ENCODE measurements around the gene PSIP1.

Gene PSIP1

DNA sequence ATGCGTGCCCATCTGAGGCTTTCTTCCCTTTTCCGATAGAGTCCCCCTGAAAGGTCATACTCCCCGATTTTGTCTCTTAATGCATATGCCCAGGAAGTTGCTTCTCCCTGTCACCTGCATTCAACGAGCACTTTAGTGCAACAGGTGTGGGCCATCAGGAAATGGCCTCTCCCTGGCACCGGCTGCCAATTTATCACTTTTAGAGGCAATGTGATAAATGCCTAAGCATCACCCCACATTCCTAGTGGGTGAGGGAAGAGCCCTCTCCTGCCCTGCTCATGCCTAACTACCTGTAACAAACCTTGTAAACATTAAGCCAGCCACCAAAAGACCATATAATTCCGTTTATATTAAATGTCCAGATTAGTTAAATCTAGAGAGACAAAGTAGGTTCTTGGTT is 89.2 kb downstream of the PSIP1 start:
- Histone ChIP-seq H4K20me1 (ENCODE audit: insufficient read depth) (no peaks in the 10 kb centered on the region), H3K4me1 (ENCODE audit: low read depth, poor library complexity, severe bottlenecking) (peaks cover 31% of the 10 kb centered on the region), H3K4me3 (IDR thresholded peaks at IDR 0.05; ENCODE audit: insufficient read depth, low read depth, low read length) (no peak overlapping the region), H3K27me3 (ENCODE audit: insufficient read depth, low read depth) (no peaks in the 10 kb centered on the region), H3K27ac (no peak overlapping the region), H3K36me3 (ENCODE audit: insufficient read depth) (0 out of 2 replicates have a peak, but pooled peaks cover 15% of the 10 kb centered on the region), H3K79me2 (ENCODE audit: insufficient read depth, low read depth) (peaks cover 35% of the 10 kb centered on the region; the same call in 1 of the 2 replicates), H3K4me2 (no peak overlapping the region), H2AFZ (ENCODE audit: low read depth) (0 out of 2 replicates have a peak overlapping the region, but pooled peaks have one; percentile 74), H3K9ac (no peak overlapping the region)
- TF ChIP-seq, protein P1, sequence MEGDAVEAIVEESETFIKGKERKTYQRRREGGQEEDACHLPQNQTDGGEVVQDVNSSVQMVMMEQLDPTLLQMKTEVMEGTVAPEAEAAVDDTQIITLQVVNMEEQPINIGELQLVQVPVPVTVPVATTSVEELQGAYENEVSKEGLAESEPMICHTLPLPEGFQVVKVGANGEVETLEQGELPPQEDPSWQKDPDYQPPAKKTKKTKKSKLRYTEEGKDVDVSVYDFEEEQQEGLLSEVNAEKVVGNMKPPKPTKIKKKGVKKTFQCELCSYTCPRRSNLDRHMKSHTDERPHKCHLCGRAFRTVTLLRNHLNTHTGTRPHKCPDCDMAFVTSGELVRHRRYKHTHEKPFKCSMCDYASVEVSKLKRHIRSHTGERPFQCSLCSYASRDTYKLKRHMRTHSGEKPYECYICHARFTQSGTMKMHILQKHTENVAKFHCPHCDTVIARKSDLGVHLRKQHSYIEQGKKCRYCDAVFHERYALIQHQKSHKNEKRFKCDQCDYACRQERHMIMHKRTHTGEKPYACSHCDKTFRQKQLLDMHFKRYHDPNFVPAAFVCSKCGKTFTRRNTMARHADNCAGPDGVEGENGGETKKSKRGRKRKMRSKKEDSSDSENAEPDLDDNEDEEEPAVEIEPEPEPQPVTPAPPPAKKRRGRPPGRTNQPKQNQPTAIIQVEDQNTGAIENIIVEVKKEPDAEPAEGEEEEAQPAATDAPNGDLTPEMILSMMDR (conservative IDR thresholded peaks at IDR 0.05; ENCODE audit: low read depth, low read length), result no peak

DNA sequence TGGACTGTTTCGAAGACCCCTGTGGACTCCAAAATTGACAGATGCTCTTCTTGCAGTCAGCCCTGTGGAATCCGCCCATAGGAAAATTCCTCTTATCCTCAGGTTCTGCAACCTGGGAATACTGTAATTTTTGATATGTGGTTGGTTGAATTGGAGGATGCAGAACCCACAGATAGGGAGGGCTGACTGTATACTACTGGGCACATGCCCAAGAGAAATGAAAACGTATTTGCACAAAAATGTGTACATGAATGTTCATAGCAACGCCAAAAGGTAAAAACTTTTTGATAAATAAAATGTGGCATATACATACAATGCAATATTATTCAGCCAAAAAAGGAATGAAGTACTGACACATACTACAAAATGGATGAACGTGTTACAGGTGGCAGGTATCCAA is 90.0 kb downstream of the PSIP1 start:
- no peak overlapping the region for H3K9ac ChIP-seq
- peaks cover 28% of the 10 kb centered on the region; the same call in 1 of the 2 replicates for H3K79me2 ChIP-seq (ENCODE audit: insufficient read depth, low read depth)
- no peak overlapping the region for H2AFZ ChIP-seq (ENCODE audit: low read depth)
- H3K36me3 ChIP-seq (ENCODE audit: insufficient read depth), result 0 out of 2 replicates have a peak, but pooled peaks cover 10% of the 10 kb centered on the region
- TF ChIP-seq, protein P1 (conservative IDR thresholded peaks at IDR 0.05; ENCODE audit: low read depth, low read length), result no peak
- H3K4me1 ChIP-seq (ENCODE audit: low read depth, poor library complexity, severe bottlenecking), result peaks cover 23% of the 10 kb centered on the region
- no peak overlapping the region for H3K27ac ChIP-seq
- H3K27me3 ChIP-seq (ENCODE audit: insufficient read depth, low read depth), result no peaks in the 10 kb centered on the region
- H3K4me3 ChIP-seq (IDR thresholded peaks at IDR 0.05; ENCODE audit: insufficient read depth, low read depth, low read length), result no peak overlapping the region
- no peak overlapping the region for H3K4me2 ChIP-seq
- no peaks in the 10 kb centered on the region for H4K20me1 ChIP-seq (ENCODE audit: insufficient read depth)

DNA sequence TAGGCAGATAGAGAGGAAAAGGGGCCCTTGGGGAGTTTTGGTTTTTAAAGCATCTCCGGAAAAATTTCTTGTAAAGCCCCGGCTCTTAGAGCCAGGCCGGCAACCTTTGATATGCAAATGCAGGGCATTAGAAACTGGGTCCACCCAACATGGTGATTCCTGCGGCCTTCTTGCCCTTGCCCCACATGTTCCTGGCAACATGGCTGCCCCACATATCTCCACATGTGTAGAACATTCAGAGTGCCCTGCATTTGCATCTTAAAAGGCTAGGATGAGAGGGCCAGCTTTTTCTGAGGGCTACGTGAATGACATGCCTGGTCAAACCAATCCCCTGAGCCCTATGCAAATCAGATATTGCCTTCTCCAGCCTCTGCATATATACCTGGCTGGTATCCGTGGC is 93.1 kb downstream of the PSIP1 start:
- no peak overlapping the region for H3K4me3 ChIP-seq (IDR thresholded peaks at IDR 0.05; ENCODE audit: insufficient read depth, low read depth, low read length)
- H3K27ac ChIP-seq, result no peak overlapping the region
- H3K9ac ChIP-seq, result no peak overlapping the region
- no peaks in the 10 kb centered on the region for H3K79me2 ChIP-seq (ENCODE audit: insufficient read depth, low read depth)
- H3K36me3 ChIP-seq (ENCODE audit: insufficient read depth), result no peaks in the 10 kb centered on the region
- H2AFZ ChIP-seq (ENCODE audit: low read depth), result no peak overlapping the region
- no peak overlapping the region for H3K4me2 ChIP-seq
- TF ChIP-seq, protein P1 (conservative IDR thresholded peaks at IDR 0.05; ENCODE audit: low read depth, low read length), result no peak
- peaks cover 6% of the 10 kb centered on the region for H3K4me1 ChIP-seq (ENCODE audit: low read depth, poor library complexity, severe bottlenecking)
- H4K20me1 ChIP-seq (ENCODE audit: insufficient read depth), result no peaks in the 10 kb centered on the region
- no peaks in the 10 kb centered on the region for H3K27me3 ChIP-seq (ENCODE audit: insufficient read depth, low read depth)

DNA sequence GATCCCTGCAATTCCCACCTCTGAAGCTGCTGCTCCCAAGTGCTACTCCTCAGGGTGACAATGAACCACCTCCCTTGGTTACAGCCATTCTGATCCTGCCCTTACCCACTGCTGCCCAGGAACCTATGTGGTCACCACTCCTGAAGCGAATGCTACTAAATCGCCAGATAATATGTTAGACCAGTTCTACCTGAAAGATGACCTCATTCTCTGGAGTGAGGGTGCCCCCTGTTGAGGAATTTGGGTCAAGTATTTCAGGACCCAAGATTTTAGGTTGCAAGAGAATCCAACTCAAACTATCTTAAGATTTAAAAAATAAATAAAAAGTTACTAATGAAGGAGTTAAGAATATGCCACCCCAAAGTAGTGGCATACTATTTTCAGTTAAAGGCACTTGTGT is 93.9 kb downstream of the PSIP1 start:
- H2AFZ ChIP-seq (ENCODE audit: low read depth), result no peak overlapping the region
- no peak overlapping the region for H3K4me2 ChIP-seq
- no peaks in the 10 kb centered on the region for H4K20me1 ChIP-seq (ENCODE audit: insufficient read depth)
- H3K27ac ChIP-seq, result no peak overlapping the region
- no peaks in the 10 kb centered on the region for H3K36me3 ChIP-seq (ENCODE audit: insufficient read depth)
- H3K9ac ChIP-seq, result no peak overlapping the region
- TF ChIP-seq, protein P1 (conservative IDR thresholded peaks at IDR 0.05; ENCODE audit: low read depth, low read length), result peak; percentile 40; the same call in 1 of the 2 replicates
- H3K79me2 ChIP-seq (ENCODE audit: insufficient read depth, low read depth), result no peaks in the 10 kb centered on the region
- H3K4me1 ChIP-seq (ENCODE audit: low read depth, poor library complexity, severe bottlenecking), result peaks cover 2% of the 10 kb centered on the region
- no peaks in the 10 kb centered on the region for H3K27me3 ChIP-seq (ENCODE audit: insufficient read depth, low read depth)
- no peak overlapping the region for H3K4me3 ChIP-seq (IDR thresholded peaks at IDR 0.05; ENCODE audit: insufficient read depth, low read depth, low read length)

Data from KMS-11 (cell line).